ENCODE measurements around the gene SMYD2. TPM values are rescaled to one million over a fixed set of nuclear protein-coding genes. Genes with fewer than 3 reads are reported as not detected.
A peak's percentile ranks its signal among the peaks of the same experiment; 100 is the strongest.
"Not testable (repeated sequence)": the region's sequence is repeated elsewhere in the genome, so short reads cannot be mapped to it uniquely, and the experiment has no call there.

SMYD2 gene
- total and polyA plus RNA-seq, 5 donors from 2014 or later = 30.9 to 52.3 (median 46.4) TPM

- peaks cover 5 to 25% (median 13%) of the 10 kb centered on the region in 4 donors for H3K4me1 Mint-ChIP-seq
- not testable (repeated sequence) for H3K4me3 Mint-ChIP-seq; H3K4me1 ChIP-seq (ENCODE audit: control insufficient read depth, insufficient read depth, low read length, poor library complexity, severe bottlenecking); H3K27ac ChIP-seq (ENCODE audit: insufficient read depth, low read length, poor library complexity, severe bottlenecking); H3K9me3 ChIP-seq (ENCODE audit: control insufficient read depth in 2 of 2, low read length in 2 of 2); H3K27ac Mint-ChIP-seq; ATAC-seq (ENCODE audit: low read depth in 2 of 2); H3K36me3 Mint-ChIP-seq; H3K36me3 ChIP-seq (ENCODE audit: control insufficient read depth, insufficient read depth, low read length); H3K9me3 Mint-ChIP-seq; H3K27me3 ChIP-seq (ENCODE audit: control insufficient read depth, insufficient read depth, low read length); H3K4me3 ChIP-seq (ENCODE audit: low read depth, low read length); DNase-seq
- H3K27me3 Mint-ChIP-seq = peaks cover 33% of the 10 kb centered on the region
Measured at GRCh38 chr1:214275700-214276099, 5.3 kb upstream of the SMYD2 start.

GRCh38 chr1:214276786-214277185, 4.2 kb upstream of the SMYD2 start:
- H3K4me1 Mint-ChIP-seq = peaks cover 6 to 27% (median 13%) of the 10 kb centered on the region in 4 donors
- no peak overlapping the region for H3K4me3 ChIP-seq (ENCODE audit: low read depth, low read length)
- no peak overlapping the region for H3K4me3 Mint-ChIP-seq
- ATAC-seq (ENCODE audit: low read depth in 2 of 2) (no peak), DNase-seq (no peak)
- H3K36me3 ChIP-seq (ENCODE audit: control insufficient read depth, insufficient read depth, low read length) = no peaks in the 10 kb centered on the region
- H3K9me3 ChIP-seq (ENCODE audit: control insufficient read depth in 2 of 2, low read length in 2 of 2) = no peaks in the 10 kb centered on the region
- peaks cover 3% of the 10 kb centered on the region for H3K4me1 ChIP-seq (ENCODE audit: control insufficient read depth, insufficient read depth, low read length, poor library complexity, severe bottlenecking)
- H3K27ac Mint-ChIP-seq = peak overlapping the region in 1 of 3 donors; percentile 9
- peaks cover 22% of the 10 kb centered on the region for H3K27me3 Mint-ChIP-seq
- H3K36me3 Mint-ChIP-seq = no peaks in the 10 kb centered on the region
- H3K27me3 ChIP-seq (ENCODE audit: control insufficient read depth, insufficient read depth, low read length) = peaks cover 2% of the 10 kb centered on the region
- H3K27ac ChIP-seq (ENCODE audit: insufficient read depth, low read length, poor library complexity, severe bottlenecking) = no peak overlapping the region
- peaks cover 0 to 2% (median 0%) of the 10 kb centered on the region in 7 donors for H3K9me3 Mint-ChIP-seq

- ATAC-seq (ENCODE audit: low read depth in 2 of 2) (no peak), DNase-seq (no peak)
- Histone ChIP-seq H3K4me1 (ENCODE audit: control insufficient read depth, insufficient read depth, low read length, poor library complexity, severe bottlenecking) (peaks cover 15% of the 10 kb centered on the region), H3K9me3 (ENCODE audit: control insufficient read depth in 2 of 2, low read length in 2 of 2) (no peaks in the 10 kb centered on the region), H3K27ac (ENCODE audit: insufficient read depth, low read length, poor library complexity, severe bottlenecking) (no peak overlapping the region), H3K36me3 (ENCODE audit: control insufficient read depth, insufficient read depth, low read length) (no peaks in the 10 kb centered on the region), H3K27me3 (ENCODE audit: control insufficient read depth, insufficient read depth, low read length) (no peaks in the 10 kb centered on the region), H3K4me3 (ENCODE audit: low read depth, low read length) (no peak overlapping the region)
- Mint-ChIP-seq H3K4me1 (peaks cover 15 to 39% (median 23%) of the 10 kb centered on the region in 4 donors), H3K4me3 (peak overlapping the region in 2 of 4 donors; percentile 1 to 72), H3K27me3 (peaks cover 10% of the 10 kb centered on the region), H3K9me3 (peaks cover 0 to 2% (median 0%) of the 10 kb centered on the region in 7 donors), H3K27ac (peak overlapping the region; percentile 16 to 86 (median 66)), H3K36me3 (no peaks in the 10 kb centered on the region)
Measured at GRCh38 chr1:214277704-214278635, 3.0 kb upstream of the SMYD2 start.

GRCh38 chr1:214280386-214281020, 456 bp upstream of the SMYD2 start:
- ATAC-seq (ENCODE audit: low read depth in 2 of 2) (no peak), DNase-seq (peak in 1 of 3 donors; percentile 47)
- no peaks in the 10 kb centered on the region for H3K27me3 ChIP-seq (ENCODE audit: control insufficient read depth, insufficient read depth, low read length)
- H3K27ac ChIP-seq (ENCODE audit: insufficient read depth, low read length, poor library complexity, severe bottlenecking) = peak overlapping the region; percentile 81
- H3K4me1 Mint-ChIP-seq = peaks cover 29 to 53% (median 37%) of the 10 kb centered on the region in 4 donors
- H3K9me3 ChIP-seq (ENCODE audit: control insufficient read depth in 2 of 2, low read length in 2 of 2) = no peaks in the 10 kb centered on the region
- peaks cover 5% of the 10 kb centered on the region for H3K36me3 Mint-ChIP-seq
- peaks cover 27% of the 10 kb centered on the region for H3K4me1 ChIP-seq (ENCODE audit: control insufficient read depth, insufficient read depth, low read length, poor library complexity, severe bottlenecking)
- peaks cover 0 to 1% (median 0%) of the 10 kb centered on the region in 7 donors for H3K9me3 Mint-ChIP-seq
- H3K27me3 Mint-ChIP-seq = no peaks in the 10 kb centered on the region
- peak overlapping the region; percentile 82 for H3K4me3 ChIP-seq (ENCODE audit: low read depth, low read length)
- no peaks in the 10 kb centered on the region for H3K36me3 ChIP-seq (ENCODE audit: control insufficient read depth, insufficient read depth, low read length)
- H3K4me3 Mint-ChIP-seq = peak overlapping the region; percentile 72 to 94 (median 85)
- peak overlapping the region; percentile 64 to 93 (median 84) for H3K27ac Mint-ChIP-seq

- peaks cover 5% of the 10 kb centered on the region for H3K36me3 Mint-ChIP-seq
- H3K9me3 Mint-ChIP-seq = peaks cover 0 to 3% (median 0%) of the 10 kb centered on the region in 7 donors
- Histone ChIP-seq H3K36me3 (ENCODE audit: control insufficient read depth, insufficient read depth, low read length) (no peaks in the 10 kb centered on the region), H3K4me3 (ENCODE audit: low read depth, low read length) (peak overlapping the region; percentile 87), H3K4me1 (ENCODE audit: control insufficient read depth, insufficient read depth, low read length, poor library complexity, severe bottlenecking) (peaks cover 27% of the 10 kb centered on the region), H3K27me3 (ENCODE audit: control insufficient read depth, insufficient read depth, low read length) (no peaks in the 10 kb centered on the region), H3K9me3 (ENCODE audit: control insufficient read depth in 2 of 2, low read length in 2 of 2) (no peaks in the 10 kb centered on the region), H3K27ac (ENCODE audit: insufficient read depth, low read length, poor library complexity, severe bottlenecking) (peak overlapping the region; percentile 36)
- H3K4me1 Mint-ChIP-seq = peaks cover 29 to 56% (median 37%) of the 10 kb centered on the region in 4 donors
- no peak for DNase-seq
- peak overlapping the region; percentile 31 to 87 (median 74) for H3K27ac Mint-ChIP-seq
- H3K27me3 Mint-ChIP-seq = no peaks in the 10 kb centered on the region
- no peak for ATAC-seq (ENCODE audit: low read depth in 2 of 2)
- peak overlapping the region; percentile 90 to 94 (median 92) for H3K4me3 Mint-ChIP-seq
Measured at GRCh38 chr1:214281720-214282629, 1.0 kb downstream of the SMYD2 start.

GRCh38 chr1:214282630-214283242, 1.8 kb downstream of the SMYD2 start:
- Mint-ChIP-seq H3K36me3 (peaks cover 5% of the 10 kb centered on the region), H3K27ac (peak overlapping the region in 2 of 3 donors; percentile 9 to 40), H3K27me3 (no peaks in the 10 kb centered on the region), H3K4me3 (peak overlapping the region; percentile 65 to 94 (median 92)), H3K9me3 (peaks cover 0 to 3% (median 0%) of the 10 kb centered on the region in 7 donors), H3K4me1 (peaks cover 29 to 56% (median 38%) of the 10 kb centered on the region in 4 donors)
- no peak overlapping the region for H3K27ac ChIP-seq (ENCODE audit: insufficient read depth, low read length, poor library complexity, severe bottlenecking)
- no peaks in the 10 kb centered on the region for H3K27me3 ChIP-seq (ENCODE audit: control insufficient read depth, insufficient read depth, low read length)
- ATAC-seq (ENCODE audit: low read depth in 2 of 2) (no peak), DNase-seq (no peak)
- H3K36me3 ChIP-seq (ENCODE audit: control insufficient read depth, insufficient read depth, low read length) = no peaks in the 10 kb centered on the region
- H3K4me1 ChIP-seq (ENCODE audit: control insufficient read depth, insufficient read depth, low read length, poor library complexity, severe bottlenecking) = peaks cover 28% of the 10 kb centered on the region
- H3K9me3 ChIP-seq (ENCODE audit: control insufficient read depth in 2 of 2, low read length in 2 of 2) = no peaks in the 10 kb centered on the region
- H3K4me3 ChIP-seq (ENCODE audit: low read depth, low read length) = peak overlapping the region; percentile 87

Measured in CD4-positive, CD25-positive, alpha-beta regulatory T cell (primary cell).